HUES6 (cell line): ENCODE results near the gene DICER1.

Experiments used
- H3K27ac ChIP-seq: 2 replicates; pipeline ENCODE4 v1.7.0; 2013; ENCODE audit warnings: low read depth, mild to moderate bottlenecking, low read length, inconsistent platforms
- H3K27me3 ChIP-seq: 2 replicates; pipeline ENCODE4 v1.6.1; 2013; ENCODE audit warnings: low read length; ENCODE audit not compliant: control insufficient read depth, insufficient read depth
- H3K36me3 ChIP-seq: 2 replicates; pipeline ENCODE4 v1.6.1; 2013; ENCODE audit warnings: low read length; ENCODE audit not compliant: control insufficient read depth, insufficient read depth
- H3K4me1 ChIP-seq: 2 replicates; pipeline ENCODE4 v1.6.1; 2013; ENCODE audit warnings: low read length; ENCODE audit not compliant: control insufficient read depth, insufficient read depth
- H3K4me3 ChIP-seq: 2 replicates; pipeline ENCODE4 v1.5.1; 2013; ENCODE audit warnings: low read depth, low read length
- H3K9ac ChIP-seq: one replicate; pipeline ENCODE4 v1.6.1; 2013; ENCODE audit warnings: mild to moderate bottlenecking, low read length
- H3K9me3 ChIP-seq: 2 replicates; pipeline ENCODE4 v1.6.1; 2013; ENCODE audit warnings: low read depth, low read length; ENCODE audit not compliant: control insufficient read depth, insufficient read depth

Gene DICER1

DNA sequence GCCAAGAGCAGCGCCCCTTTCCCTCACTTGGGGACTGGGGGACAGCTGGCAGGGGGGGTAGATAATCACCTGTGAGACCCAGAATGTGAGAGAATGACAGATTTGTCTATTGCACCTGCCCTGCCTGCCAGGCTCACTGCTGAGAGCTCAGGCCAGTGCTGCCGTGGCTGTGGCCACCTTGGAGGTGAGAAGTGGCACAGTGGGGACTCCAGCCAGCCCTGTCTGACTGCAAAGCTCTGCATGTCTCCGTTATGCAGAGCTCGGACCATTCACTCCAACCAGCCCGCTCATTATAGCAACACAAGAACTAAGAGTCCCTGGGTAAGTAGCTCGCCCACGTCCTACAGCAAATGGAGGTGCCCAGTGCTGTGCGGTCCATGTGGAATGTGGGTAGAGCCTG, 88.8 kb downstream of the DICER1 start:
- Histone ChIP-seq H3K9me3 (no peaks in the 10 kb centered on the region), H3K36me3 (no peaks in the 10 kb centered on the region), H3K4me1 (0 out of 2 replicates have a peak, but pooled peaks cover 4% of the 10 kb centered on the region), H3K4me3 (no peak overlapping the region), H3K27me3 (no peaks in the 10 kb centered on the region), H3K9ac (no peak overlapping the region), H3K27ac (no peak overlapping the region)

DNA sequence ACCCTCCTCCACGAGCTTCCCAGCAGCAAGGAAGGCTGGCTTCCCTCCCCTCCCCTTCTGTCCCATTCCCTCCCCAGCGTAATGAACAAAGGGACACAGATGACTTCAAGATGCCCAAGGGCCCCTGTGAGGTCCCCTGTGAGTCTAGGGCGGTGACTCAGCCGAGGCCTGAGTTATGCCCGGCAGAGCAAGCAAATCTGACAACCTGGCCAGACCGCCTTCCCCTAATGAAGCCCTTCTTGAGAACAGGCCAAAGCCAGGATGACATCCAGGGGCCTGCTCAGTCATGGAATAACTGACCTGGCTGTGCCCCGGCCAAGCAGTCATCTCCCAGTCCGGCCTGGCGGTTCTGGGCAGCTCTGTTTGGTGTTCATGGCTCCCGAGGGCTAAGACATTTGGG, 89.2 kb downstream of the DICER1 start:
- no peak overlapping the region for H3K4me3 ChIP-seq
- no peaks in the 10 kb centered on the region for H3K36me3 ChIP-seq
- H3K27me3 ChIP-seq = no peaks in the 10 kb centered on the region
- H3K4me1 ChIP-seq = 0 out of 2 replicates have a peak, but pooled peaks cover 4% of the 10 kb centered on the region
- no peak overlapping the region for H3K9ac ChIP-seq
- H3K27ac ChIP-seq = no peak overlapping the region
- no peaks in the 10 kb centered on the region for H3K9me3 ChIP-seq

DNA sequence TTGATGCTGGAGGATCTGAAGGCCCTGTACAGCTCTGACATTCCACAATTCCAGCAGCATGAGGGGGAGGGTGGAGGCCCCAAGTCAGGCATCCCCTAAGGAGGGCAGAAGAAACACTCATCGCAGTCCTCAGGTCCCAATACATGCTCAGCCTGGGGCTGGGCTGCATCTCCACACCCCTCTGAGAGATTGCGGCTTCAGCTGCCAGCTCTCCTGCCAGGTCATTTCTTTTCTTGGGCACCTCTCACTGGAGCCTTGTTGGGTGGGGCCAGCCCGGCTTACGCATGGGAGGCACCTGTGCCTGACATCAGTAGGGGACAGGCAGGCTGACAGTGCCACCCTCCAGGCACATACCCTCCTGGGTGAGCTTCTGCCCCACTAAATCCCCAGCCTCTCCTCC, 89.8 kb downstream of the DICER1 start:
- no peak overlapping the region for H3K9ac ChIP-seq
- no peaks in the 10 kb centered on the region for H3K9me3 ChIP-seq
- H3K4me1 ChIP-seq = 0 out of 2 replicates have a peak, but pooled peaks cover 4% of the 10 kb centered on the region
- H3K36me3 ChIP-seq = no peaks in the 10 kb centered on the region
- no peak overlapping the region for H3K27ac ChIP-seq
- no peaks in the 10 kb centered on the region for H3K27me3 ChIP-seq
- no peak overlapping the region for H3K4me3 ChIP-seq

DNA sequence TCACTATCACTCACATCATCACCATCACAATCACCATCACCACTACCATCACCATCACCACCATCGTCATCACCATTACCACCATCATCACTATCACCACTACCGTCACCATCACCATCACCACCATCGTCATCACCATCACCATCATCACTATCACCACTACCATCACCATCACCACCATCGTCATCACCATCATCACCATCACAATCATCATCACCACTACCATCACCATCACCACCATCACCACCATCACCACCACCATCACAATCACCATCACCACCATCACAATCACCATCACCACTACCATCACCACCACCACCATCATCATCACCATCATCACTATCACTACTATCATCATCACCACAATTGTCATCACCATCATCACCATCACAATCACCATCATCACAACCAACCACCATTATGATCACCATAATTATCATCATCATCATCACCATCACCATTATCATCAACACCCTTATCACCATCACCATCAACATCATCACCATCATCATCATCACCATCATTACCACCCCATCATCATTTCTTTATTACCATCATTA, 90.8 kb downstream of the DICER1 start:
- Histone ChIP-seq H3K36me3 (no peaks in the 10 kb centered on the region), H3K4me1 (0 out of 2 replicates have a peak, but pooled peaks cover 4% of the 10 kb centered on the region), H3K27ac (no peak overlapping the region), H3K4me3 (no peak overlapping the region), H3K9me3 (no peaks in the 10 kb centered on the region), H3K27me3 (no peaks in the 10 kb centered on the region), H3K9ac (no peak overlapping the region)

DNA sequence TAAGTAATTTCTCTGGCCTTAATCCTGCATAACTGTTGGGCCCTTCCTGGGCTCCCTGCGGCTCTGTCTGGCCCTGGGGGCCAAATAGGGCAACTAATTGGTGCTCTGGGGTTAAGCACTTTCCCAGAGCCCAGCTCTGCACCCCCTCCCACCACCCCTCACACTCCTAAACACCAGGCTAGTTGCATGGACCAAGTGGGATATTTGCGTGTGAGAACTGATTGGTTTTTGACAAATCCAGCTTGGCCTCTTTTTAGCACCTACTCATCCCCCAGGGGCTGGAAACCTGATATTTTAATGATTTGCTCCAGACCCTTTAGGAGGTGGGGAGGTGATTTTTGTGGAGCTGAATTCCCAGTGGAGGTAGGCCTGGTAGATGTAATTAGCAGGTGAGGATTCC, 91.9 kb downstream of the DICER1 start:
- Histone ChIP-seq H3K27me3 (no peaks in the 10 kb centered on the region), H3K36me3 (no peaks in the 10 kb centered on the region), H3K4me1 (0 out of 2 replicates have a peak, but pooled peaks cover 4% of the 10 kb centered on the region), H3K4me3 (no peak overlapping the region), H3K9me3 (no peaks in the 10 kb centered on the region), H3K9ac (no peak overlapping the region), H3K27ac (no peak overlapping the region)

DNA sequence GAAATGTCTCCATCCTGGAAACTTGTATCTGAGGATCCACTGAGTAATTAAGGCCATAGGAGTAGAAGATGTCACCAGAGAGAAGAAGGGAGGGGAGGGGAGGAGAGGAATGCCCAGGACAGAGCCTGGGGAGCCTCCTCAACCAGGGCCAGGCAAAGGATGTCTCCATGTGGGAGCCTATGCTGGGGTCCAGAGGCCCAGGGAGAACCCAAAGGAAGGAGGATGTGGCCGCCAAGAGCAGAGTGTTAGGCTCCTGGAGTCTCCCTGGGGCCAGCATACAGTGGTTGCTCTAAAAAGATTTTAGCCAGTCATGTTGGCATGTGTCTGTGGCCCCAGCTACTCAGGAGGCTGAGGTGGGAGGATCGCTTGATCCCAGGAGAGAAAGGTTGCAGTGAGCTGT, 92.6 kb downstream of the DICER1 start:
- no peaks in the 10 kb centered on the region for H3K9me3 ChIP-seq
- H3K9ac ChIP-seq = no peak overlapping the region
- H3K27ac ChIP-seq = no peak overlapping the region
- H3K36me3 ChIP-seq = no peaks in the 10 kb centered on the region
- 0 out of 2 replicates have a peak, but pooled peaks cover 4% of the 10 kb centered on the region for H3K4me1 ChIP-seq
- no peak overlapping the region for H3K4me3 ChIP-seq
- no peaks in the 10 kb centered on the region for H3K27me3 ChIP-seq

DNA sequence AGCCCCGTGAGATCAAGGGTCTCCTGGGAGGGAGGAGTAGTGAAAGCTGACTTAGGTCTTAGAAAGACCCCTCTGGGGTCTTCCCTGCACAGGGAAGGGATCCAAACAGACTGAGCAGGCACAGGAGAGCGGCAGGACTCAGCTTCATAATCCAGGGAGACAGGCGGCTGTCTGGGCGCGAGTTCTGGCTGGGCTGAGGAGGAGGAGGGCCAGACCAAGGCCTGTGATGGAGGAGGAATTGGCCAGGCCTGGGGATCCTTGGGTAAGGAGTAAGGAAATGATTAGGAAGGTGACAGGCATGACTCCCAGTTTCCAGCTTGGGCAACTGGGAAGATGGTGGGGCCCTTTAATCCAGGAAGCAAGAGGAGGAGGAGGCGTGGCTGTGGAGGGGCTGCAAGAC, 93.1 kb downstream of the DICER1 start:
- Histone ChIP-seq H3K27me3 (no peaks in the 10 kb centered on the region), H3K36me3 (no peaks in the 10 kb centered on the region)

DNA sequence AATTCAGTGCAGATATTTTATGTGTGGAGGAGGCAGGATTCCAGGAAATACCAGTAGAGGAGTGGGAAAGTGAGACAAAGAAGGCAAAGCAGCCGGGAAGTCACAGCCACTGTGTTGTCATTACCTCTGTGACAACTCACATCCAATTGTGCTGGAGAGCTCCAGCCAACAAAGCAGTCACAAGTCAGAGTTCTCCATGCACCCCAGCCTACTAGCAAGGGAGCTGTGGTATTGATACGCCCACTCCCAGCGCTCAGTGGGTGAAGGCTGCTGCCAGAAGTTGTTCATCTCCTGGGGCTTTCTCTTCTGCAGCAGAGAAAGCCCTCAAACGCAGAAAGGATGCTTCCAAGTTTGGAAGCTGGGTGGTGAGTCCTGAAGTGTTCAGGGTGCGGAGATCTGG, 93.9 kb downstream of the DICER1 start:
- Histone ChIP-seq H3K9me3 (no peaks in the 10 kb centered on the region), H3K36me3 (no peaks in the 10 kb centered on the region), H3K4me3 (no peak overlapping the region), H3K9ac (no peak overlapping the region), H3K27me3 (no peaks in the 10 kb centered on the region), H3K4me1 (0 out of 2 replicates have a peak, but pooled peaks cover 4% of the 10 kb centered on the region), H3K27ac (no peak overlapping the region)

More for the DNA sequence above, 93.1 kb downstream of the DICER1 start:
- Histone ChIP-seq H3K4me3 (no peak overlapping the region), H3K4me1 (0 out of 2 replicates have a peak, but pooled peaks cover 4% of the 10 kb centered on the region), H3K27ac (no peak overlapping the region), H3K9me3 (no peaks in the 10 kb centered on the region), H3K9ac (no peak overlapping the region)

DNA sequence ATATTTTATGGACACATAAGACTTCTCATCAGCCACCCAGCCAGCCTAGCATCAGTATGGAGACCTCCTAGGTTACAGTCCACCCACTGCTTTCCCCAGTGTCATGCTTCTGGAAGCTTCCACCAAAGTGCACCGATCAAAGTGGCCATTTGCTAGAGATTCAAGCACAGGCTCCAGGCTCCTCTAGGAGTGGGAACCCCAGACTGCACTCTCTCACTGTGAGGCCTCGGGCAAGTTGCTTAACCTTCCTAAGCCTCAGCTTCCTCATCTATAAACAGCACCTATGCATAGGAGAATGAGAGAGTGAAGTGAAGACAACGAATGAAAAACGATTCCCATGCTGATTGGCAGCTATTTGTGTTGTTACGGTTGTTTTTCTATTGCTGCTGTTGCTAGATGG, 94.4 kb downstream of the DICER1 start:
- 0 out of 2 replicates have a peak, but pooled peaks cover 4% of the 10 kb centered on the region for H3K4me1 ChIP-seq
- H3K36me3 ChIP-seq = no peaks in the 10 kb centered on the region

DNA sequence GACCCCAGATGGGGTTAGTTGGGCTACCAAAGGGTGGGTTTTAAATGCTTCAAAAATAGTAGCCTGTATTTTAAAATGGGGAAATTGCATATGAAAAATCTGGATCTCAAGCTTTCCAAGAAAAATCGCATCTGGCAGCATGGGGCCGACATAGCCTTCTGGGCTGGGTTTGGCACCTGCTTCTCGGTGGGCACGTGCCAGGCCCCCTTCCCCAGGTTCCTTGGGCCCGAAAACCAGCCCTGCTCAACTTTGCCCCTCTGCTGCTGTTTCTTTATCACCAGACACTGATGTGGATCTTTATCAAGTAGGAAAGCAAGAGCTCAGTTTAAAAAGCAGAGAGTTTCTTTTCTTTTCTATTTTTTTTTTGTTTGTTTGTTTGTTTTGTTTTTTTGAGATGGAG, 95.1 kb downstream of the DICER1 start:
- no peak overlapping the region for H3K4me3 ChIP-seq
- H3K9ac ChIP-seq = no peak overlapping the region
- no peaks in the 10 kb centered on the region for H3K36me3 ChIP-seq
- H3K4me1 ChIP-seq = 0 out of 2 replicates have a peak, but pooled peaks cover 4% of the 10 kb centered on the region
- H3K27ac ChIP-seq = no peak overlapping the region
- no peaks in the 10 kb centered on the region for H3K27me3 ChIP-seq
- H3K9me3 ChIP-seq = no peaks in the 10 kb centered on the region

More for the DNA sequence above, 94.4 kb downstream of the DICER1 start:
- H3K27me3 ChIP-seq = no peaks in the 10 kb centered on the region
- no peaks in the 10 kb centered on the region for H3K9me3 ChIP-seq
- H3K27ac ChIP-seq = no peak overlapping the region
- H3K4me3 ChIP-seq = no peak overlapping the region
- H3K9ac ChIP-seq = no peak overlapping the region

DNA sequence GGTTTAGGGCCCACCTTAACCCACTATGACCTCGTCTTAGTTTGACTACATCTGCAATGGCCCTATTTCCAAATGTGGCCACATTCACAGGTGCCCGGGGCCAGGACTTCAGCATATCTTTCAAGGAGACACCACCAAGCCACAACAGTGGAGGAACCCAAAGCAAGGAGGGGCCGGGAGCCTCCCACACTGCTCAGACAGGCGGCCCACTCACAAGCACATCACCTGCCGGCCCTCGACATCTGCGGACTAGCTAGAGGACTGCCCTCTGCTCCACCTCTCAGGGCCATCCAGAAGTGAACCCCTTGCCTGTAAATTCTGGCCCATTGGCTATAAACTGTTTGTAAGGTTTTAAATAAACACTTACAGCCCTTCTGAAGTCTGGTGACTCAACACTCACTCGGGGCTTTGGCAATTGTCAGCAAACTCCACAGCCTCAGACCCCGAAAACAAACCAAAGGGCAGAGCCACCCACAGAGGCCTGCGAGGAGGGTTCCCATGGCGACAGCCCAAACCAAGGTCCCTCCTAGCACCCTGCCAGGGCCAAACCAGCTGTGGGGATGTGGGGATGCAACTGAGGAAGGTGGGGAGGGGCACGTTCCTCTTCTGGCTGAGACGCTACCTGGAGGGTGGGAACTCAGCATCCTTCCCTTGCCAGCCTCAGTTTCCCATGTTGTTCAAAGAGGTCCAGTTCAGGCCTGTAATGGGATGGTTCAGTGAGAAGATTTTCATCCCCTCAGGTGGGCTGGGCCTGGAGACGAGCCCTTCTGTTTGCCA, 95.8 kb downstream of the DICER1 start:
- no peak overlapping the region for H3K9ac ChIP-seq
- no peaks in the 10 kb centered on the region for H3K27me3 ChIP-seq
- H3K27ac ChIP-seq = no peak overlapping the region
- 0 out of 2 replicates have a peak, but pooled peaks cover 4% of the 10 kb centered on the region for H3K4me1 ChIP-seq
- H3K9me3 ChIP-seq = no peaks in the 10 kb centered on the region
- H3K4me3 ChIP-seq = no peak overlapping the region
- H3K36me3 ChIP-seq = no peaks in the 10 kb centered on the region
